ENCODE measurements around the gene PRR15L. TPM values are rescaled to one million over a fixed set of nuclear protein-coding genes. Genes with fewer than 3 reads are reported as not detected.

PRR15L gene
- total RNA-seq, 2 donors from 2014 or later, result not detected

DNA sequence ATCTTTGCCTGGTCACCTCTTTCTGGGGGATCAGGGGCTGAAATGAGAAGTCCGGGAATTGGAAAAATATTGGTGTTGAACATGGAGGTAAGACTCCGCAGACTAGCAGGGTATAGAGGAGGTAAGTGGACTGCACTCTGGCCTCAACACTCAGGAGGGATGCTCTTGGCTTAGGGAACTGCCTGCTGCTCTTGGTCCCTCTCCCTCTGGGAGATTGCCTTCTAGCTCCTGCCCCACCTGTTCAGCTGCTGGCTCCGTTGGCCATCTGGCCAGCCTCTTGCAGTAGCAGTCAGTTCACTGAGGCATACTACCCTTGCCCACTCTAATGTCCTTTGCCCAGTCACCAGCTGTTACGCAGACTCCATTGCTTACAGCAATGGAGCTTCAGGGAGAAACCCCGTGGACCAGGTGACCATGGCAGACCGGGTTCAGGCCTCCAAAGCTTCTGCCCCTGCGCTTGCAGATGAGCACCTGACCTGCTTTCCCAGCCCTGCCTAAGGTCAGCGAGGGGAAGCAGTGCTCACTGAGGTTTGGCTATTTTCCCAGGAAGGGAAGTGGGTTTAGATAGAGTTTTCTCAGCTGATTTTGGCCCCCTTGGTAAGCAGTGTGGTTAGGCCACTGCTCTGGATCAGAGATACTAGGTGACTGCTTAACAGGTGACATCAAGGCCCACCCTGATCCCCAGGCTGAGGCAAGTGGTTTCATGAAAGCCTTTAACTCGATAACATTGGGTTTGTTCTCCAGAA is 25.1 kb upstream of the PRR15L start:
- ATAC-seq (no peak), DNase-seq (no peak)
- Mint-ChIP-seq H3K27ac (no peak overlapping the region), H3K27me3 (no peaks in the 10 kb centered on the region), H3K36me3 (ENCODE audit: low read depth) (peaks cover 7% of the 10 kb centered on the region), H3K4me3 (no peak overlapping the region), H3K4me1 (peaks cover 10% of the 10 kb centered on the region)
- H3K9me3 ChIP-seq (ENCODE audit: control insufficient read depth, low read length, poor library complexity, severe bottlenecking), result no peaks in the 10 kb centered on the region

DNA sequence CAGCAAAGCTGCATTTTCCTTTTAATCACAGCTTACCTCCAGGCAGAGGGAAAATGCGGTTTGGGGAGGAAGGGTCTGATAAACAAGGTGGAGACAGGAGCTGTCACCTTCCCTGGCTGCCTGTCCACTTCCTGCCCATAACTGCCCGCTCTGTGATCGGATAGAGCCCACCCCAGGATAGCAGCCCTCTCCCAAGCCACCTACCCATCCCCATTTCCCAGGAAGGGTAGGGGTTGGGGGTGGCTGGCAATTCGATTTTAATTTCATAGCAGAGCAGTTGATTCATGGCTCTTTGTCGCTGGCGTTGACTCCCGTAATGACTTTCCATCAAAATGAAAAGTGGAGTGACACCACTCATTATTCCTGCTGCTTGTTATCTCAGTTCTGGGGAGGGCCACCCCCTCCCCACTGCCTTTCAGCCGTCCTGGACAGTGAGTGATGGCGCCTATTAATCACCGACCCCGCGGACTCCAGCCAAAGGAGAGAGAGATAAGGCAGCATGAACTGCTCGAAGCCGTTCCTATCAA is 24.5 kb upstream of the PRR15L start:
- no peak for ATAC-seq
- no peak overlapping the region for H3K4me3 Mint-ChIP-seq
- peak overlapping the region; percentile 14 for H3K27ac Mint-ChIP-seq
- H3K27me3 Mint-ChIP-seq, result no peaks in the 10 kb centered on the region
- no peak for DNase-seq
- no peaks in the 10 kb centered on the region for H3K9me3 ChIP-seq (ENCODE audit: control insufficient read depth, low read length, poor library complexity, severe bottlenecking)
- peaks cover 9% of the 10 kb centered on the region for H3K4me1 Mint-ChIP-seq
- peaks cover 7% of the 10 kb centered on the region for H3K36me3 Mint-ChIP-seq (ENCODE audit: low read depth)

DNA sequence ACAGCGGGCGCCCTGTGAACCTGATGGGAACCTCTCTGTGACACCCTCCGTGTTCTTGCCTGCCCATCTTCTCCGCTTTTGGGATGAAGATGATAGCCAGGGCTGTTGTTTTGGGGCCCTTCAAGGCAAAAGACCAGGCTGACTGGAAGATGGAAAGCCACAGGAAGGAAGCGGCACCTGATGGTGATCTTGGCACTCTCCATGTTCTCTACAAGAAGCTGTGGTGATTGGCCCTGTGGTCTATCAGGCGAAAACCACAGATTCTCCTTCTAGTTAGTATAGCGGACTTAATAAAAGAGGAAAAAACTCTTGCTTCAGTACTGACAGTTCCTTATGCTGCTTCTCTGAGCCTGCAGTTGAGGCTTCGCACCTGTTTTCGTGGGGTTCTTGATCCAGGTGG is 23.8 kb upstream of the PRR15L start:
- DNase-seq (no peak), ATAC-seq (no peak)
- Mint-ChIP-seq H3K36me3 (ENCODE audit: low read depth) (peaks cover 9% of the 10 kb centered on the region), H3K4me1 (peaks cover 9% of the 10 kb centered on the region), H3K27ac (peak overlapping the region; percentile 14), H3K27me3 (no peaks in the 10 kb centered on the region), H3K4me3 (no peak overlapping the region)
- H3K9me3 ChIP-seq (ENCODE audit: control insufficient read depth, low read length, poor library complexity, severe bottlenecking), result no peaks in the 10 kb centered on the region

DNA sequence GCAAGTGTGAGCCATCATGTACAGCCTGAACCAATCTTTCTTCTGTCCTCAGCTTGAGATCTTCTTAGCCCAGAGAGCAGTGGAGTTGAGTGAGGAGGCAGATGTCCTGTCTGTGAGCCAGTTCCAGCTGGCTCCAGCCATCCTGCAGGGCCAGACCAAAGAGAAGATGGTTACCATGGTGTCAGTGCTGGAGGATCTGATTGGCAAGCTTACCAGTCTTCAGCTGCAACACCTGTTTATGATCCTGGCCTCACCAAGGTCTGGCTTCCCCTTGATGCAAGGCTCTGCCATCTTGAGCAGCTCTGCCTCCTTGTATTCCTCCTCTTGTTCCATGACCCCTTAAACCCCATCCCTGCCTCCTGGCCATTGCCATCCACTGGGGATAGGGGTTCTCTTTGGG is 22.9 kb upstream of the PRR15L start:
- H3K27ac Mint-ChIP-seq, result peak overlapping the region; percentile 14

DNA sequence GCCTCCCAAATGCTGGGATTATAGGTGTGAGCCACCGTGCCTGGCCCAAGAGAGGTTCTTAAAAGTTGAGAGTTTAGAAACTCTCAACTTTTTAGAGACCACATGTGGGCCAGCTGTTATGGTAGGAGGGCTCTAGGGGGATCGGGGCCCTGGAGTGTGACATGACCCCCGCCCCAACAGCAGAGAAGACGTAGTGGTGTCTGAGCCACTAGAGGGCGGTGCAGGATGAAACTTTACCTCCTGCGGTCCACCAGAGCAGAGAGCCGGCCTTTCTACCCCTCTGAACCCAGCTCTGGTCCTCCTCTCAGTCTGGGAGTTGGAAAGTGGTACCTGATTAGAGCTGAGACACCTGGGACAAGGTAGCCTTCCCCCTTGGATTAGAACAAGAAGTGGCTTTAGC is 20.6 kb upstream of the PRR15L start:
- no peaks in the 10 kb centered on the region for H3K27me3 Mint-ChIP-seq
- H3K4me1 Mint-ChIP-seq, result peaks cover 4% of the 10 kb centered on the region
- DNase-seq, result peak; percentile 11 to 29 (median 15)
- peaks cover 12% of the 10 kb centered on the region for H3K36me3 Mint-ChIP-seq (ENCODE audit: low read depth)
- H3K4me3 Mint-ChIP-seq, result no peak overlapping the region
- peak; percentile 67 for ATAC-seq
- H3K9me3 ChIP-seq (ENCODE audit: control insufficient read depth, low read length, poor library complexity, severe bottlenecking), result no peaks in the 10 kb centered on the region
- no peak overlapping the region for H3K27ac Mint-ChIP-seq

More for the DNA sequence above, 22.9 kb upstream of the PRR15L start:
- Mint-ChIP-seq H3K27me3 (no peaks in the 10 kb centered on the region), H3K4me1 (peaks cover 9% of the 10 kb centered on the region), H3K4me3 (no peak overlapping the region), H3K36me3 (ENCODE audit: low read depth) (peaks cover 12% of the 10 kb centered on the region)
- no peaks in the 10 kb centered on the region for H3K9me3 ChIP-seq (ENCODE audit: control insufficient read depth, low read length, poor library complexity, severe bottlenecking)
- ATAC-seq, result no peak
- DNase-seq, result no peak

DNA sequence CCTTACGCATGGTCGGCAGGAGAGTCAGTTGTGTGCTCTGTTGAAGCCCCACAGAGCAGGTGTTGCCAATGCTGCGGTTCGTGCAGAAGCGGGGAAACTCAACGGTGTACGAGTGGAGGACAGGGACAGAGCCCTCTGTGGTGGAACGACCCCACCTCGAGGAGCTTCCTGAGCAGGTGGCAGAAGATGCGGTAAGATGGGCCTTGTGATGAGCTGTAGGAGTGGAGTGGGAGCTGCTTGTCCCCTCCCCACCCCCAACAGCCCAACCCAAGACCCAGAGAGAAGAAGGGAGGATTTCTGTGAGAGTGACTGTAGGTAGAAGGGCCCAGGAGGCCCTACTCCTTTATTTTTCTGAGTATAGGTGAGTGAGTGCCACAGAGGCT is 18.1 kb upstream of the PRR15L start:
- Mint-ChIP-seq H3K4me1 (peaks cover 6% of the 10 kb centered on the region), H3K27ac (no peak overlapping the region), H3K27me3 (no peaks in the 10 kb centered on the region), H3K4me3 (no peak overlapping the region), H3K36me3 (ENCODE audit: low read depth) (peaks cover 12% of the 10 kb centered on the region)
- DNase-seq (no peak), ATAC-seq (no peak)
- H3K9me3 ChIP-seq (ENCODE audit: control insufficient read depth, low read length, poor library complexity, severe bottlenecking), result no peaks in the 10 kb centered on the region

DNA sequence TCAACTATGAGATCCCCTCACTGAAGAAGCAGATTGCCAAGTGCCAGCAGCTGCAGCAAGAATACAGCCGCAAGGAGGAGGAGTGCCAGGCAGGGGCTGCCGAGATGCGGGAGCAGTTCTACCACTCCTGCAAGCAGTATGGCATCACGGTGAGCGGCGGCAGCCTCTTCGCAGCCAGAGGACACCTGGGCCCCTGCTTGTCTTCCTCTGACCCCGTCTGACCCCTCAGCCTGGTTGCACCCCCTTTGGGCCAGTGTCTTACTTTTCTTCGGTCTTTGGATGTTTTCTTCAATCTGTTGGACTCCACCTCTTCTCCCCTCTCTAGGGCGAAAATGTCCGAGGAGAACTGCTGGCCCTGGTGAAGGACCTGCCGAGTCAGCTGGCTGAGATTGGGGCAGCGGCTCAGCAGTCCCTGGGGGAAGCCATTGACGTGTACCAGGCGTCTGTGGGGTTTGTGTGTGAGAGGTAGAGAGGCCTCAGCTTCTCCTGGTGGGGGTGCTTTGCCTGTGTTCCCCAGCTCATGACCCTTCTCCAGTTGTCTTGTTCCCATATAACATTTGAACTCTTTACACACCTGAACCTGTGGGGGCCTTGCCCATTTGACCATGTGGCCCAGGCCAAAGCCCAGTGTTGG is 17.6 kb upstream of the PRR15L start:
- peaks cover 12% of the 10 kb centered on the region for H3K36me3 Mint-ChIP-seq (ENCODE audit: low read depth)
- ATAC-seq (no peak), DNase-seq (no peak)
- H3K4me3 Mint-ChIP-seq, result no peak overlapping the region
- H3K27me3 Mint-ChIP-seq, result no peaks in the 10 kb centered on the region
- H3K9me3 ChIP-seq (ENCODE audit: control insufficient read depth, low read length, poor library complexity, severe bottlenecking), result no peaks in the 10 kb centered on the region
- peaks cover 11% of the 10 kb centered on the region for H3K4me1 Mint-ChIP-seq
- no peak overlapping the region for H3K27ac Mint-ChIP-seq

DNA sequence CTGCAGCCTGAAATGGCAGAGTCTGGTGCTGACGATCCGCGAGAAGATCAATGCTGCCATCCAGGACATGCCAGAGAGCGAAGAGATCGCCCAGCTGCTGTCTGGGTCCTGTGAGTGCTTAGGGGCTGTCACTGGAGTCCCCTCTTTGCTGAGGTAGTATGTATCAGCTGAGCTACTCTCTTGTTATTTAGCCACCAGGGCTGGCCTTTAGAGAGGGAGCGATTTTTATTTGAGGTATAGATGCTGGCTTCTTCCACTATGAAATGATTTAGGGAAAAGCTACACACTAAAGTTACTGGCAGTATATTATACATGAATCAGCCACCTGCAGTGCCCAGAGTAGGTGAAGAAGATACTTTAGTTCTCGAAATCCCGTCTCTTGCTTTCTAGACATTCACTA is 15.9 kb upstream of the PRR15L start:
- peaks cover 7% of the 10 kb centered on the region for H3K36me3 Mint-ChIP-seq (ENCODE audit: low read depth)
- ATAC-seq (no peak), DNase-seq (no peak)
- H3K4me3 Mint-ChIP-seq, result no peak overlapping the region
- H3K4me1 Mint-ChIP-seq, result peaks cover 14% of the 10 kb centered on the region
- H3K27me3 Mint-ChIP-seq, result no peaks in the 10 kb centered on the region
- H3K9me3 ChIP-seq (ENCODE audit: control insufficient read depth, low read length, poor library complexity, severe bottlenecking), result no peaks in the 10 kb centered on the region
- no peak overlapping the region for H3K27ac Mint-ChIP-seq

DNA sequence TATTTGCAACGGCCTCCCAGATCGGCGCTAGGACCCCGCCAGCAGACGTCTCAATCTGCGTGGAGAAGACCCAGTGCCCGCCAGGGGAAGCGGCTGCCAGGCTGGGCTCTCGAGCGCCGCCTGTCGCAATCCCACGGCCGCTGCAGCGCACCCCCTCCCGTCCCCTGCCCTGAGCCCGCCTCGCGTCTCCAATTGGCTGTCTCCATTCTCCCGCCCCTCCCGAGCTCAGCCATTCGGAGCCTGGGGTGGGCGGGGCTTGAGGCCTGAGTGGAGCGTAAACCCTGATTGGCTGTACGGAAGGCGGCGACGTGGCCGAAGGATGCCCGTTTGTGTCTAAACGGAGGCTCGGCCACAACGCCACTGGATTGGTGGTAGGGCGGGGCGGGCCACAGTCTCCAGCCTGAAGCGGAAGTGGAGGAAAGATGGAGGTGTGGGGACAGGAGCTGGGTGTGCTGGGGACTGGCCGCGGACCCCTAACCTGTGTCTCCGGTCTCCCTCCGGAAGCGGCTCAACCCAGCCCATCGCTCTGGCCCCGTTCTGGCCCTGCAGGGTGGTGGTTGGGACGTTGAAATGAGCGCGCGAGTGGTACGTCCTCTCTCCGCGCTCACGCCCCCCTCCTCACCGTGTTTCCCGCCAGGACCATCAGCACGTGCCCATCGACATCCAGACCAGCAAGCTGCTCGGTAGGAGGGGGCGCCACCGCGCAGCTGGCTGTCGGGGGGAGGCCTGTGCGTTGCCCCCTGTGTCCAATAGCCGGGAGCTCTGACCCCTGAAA is 13.2 kb upstream of the PRR15L start, which contains the start of gene CDK5RAP3:
TSS of gene CDK5RAP3 (plus strand) at position 389 of the 775 bp plus-strand sequence. CDS start at position 423, 34 bp downstream.
- Mint-ChIP-seq H3K4me1 (peaks cover 14% of the 10 kb centered on the region), H3K36me3 (ENCODE audit: low read depth) (peaks cover 6% of the 10 kb centered on the region), H3K4me3 (peak within 1 kb of the TSS; percentile 98), H3K27me3 (no peaks in the 10 kb centered on the region), H3K27ac (peak within 1 kb of the TSS; percentile 96)
- DNase-seq, result peak; percentile 97 to 98 (median 98)
- peak; percentile 99 for ATAC-seq
- no peaks in the 10 kb centered on the region for H3K9me3 ChIP-seq (ENCODE audit: control insufficient read depth, low read length, poor library complexity, severe bottlenecking)

DNA sequence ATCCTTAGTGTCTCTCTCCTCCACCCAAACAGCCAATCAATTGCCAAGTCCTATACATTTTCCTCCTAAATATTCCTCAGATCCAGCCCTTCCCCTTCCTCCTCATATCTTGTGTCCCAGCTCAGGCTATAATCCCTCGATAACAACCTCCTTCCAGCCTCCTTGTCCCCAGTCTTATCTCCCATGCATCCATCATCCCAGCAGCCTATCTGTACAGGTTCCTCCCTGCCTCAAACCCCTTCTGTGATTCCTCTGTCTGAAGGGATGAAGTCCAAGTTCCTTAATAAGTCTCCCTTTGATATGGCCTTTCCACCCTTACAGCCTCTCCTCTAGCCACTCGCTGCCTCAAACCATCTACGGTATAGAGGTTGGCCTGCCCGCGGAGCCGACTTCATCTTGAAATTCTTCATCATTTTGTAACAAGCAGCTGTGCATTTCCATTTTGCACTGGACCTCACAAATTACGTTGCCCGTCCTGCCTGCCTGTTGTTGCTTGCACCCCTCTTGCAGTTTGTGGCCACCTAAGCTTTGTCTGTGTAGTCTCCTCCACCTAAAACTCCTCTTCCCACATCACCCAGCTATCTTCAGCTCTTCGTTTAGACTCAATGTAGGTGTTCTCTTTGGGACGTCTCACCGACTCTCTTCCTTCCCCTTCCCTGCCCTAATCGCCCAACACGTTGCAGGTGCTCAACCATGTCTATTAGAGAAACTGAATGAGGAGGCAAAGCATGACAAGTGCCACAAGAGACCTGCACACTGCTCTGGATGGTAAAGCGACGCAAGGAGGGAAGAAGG is 12.4 kb upstream of the PRR15L start:
- ATAC-seq, result no peak

DNA sequence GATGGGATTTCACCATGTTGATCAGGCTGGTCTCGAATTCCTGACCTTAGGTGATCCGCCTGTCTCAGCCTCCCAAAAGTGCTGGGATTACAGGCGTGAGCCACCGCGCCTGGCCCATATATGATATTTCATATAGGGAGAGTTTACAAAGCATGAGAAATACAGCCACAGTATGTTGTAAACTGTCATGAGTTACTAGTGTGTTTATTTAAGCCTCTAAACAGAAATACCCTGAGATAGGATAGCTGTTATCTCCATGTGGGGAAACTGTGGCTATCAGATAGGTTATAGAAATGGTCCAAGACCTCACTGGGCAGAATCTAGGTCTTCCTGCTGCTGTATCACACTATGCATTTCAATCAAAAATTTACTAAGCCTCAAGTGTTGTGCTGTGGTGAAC is 11.2 kb upstream of the PRR15L start:
- Mint-ChIP-seq H3K27me3 (no peaks in the 10 kb centered on the region), H3K27ac (no peak overlapping the region), H3K36me3 (ENCODE audit: low read depth) (peaks cover 4% of the 10 kb centered on the region), H3K4me3 (no peak overlapping the region), H3K4me1 (peaks cover 18% of the 10 kb centered on the region)
- ATAC-seq (no peak), DNase-seq (no peak)
- no peaks in the 10 kb centered on the region for H3K9me3 ChIP-seq (ENCODE audit: control insufficient read depth, low read length, poor library complexity, severe bottlenecking)

More for the DNA sequence above, 12.4 kb upstream of the PRR15L start:
- Mint-ChIP-seq H3K27me3 (no peaks in the 10 kb centered on the region), H3K4me3 (peak overlapping the region; percentile 98), H3K36me3 (ENCODE audit: low read depth) (peaks cover 3% of the 10 kb centered on the region), H3K27ac (peak overlapping the region; percentile 96), H3K4me1 (peaks cover 14% of the 10 kb centered on the region)
- no peak for DNase-seq
- no peaks in the 10 kb centered on the region for H3K9me3 ChIP-seq (ENCODE audit: control insufficient read depth, low read length, poor library complexity, severe bottlenecking)

DNA sequence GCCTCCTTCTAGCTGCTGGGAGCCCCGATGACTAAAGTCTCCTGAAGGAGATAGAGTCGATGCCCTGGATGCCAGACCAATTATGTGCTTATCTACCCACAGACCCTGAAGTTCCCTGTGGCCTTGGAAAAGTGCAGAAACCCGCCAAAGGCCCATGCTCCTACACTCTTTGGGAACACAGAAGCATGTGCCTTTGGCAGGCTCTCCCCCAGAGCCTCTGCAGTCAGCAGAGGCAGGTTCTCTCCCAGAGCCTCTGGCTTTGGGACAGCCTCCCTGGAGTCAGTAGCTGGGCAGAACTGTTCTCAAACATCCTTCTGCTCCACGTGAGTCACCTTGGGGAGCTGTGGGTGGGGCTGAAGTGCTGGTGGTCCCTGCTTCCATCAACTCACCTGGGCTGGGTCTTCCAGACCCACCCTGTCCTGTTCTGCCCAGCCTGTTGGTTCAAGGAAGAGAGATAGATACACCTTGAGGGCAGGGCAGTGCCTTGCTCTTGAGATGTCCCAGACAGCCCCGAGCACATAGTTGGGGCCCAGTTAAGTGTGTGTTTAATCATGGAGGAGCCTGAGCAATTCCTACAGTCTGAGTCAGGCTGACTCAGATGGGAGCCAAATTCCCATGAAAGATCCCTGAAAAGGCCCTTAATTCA is 10.0 kb upstream of the PRR15L start:
- peak overlapping the region; percentile 47 for H3K27ac Mint-ChIP-seq
- no peak for ATAC-seq

More for the DNA sequence above, 10.0 kb upstream of the PRR15L start:
- Mint-ChIP-seq H3K4me3 (no peak overlapping the region), H3K4me1 (peaks cover 18% of the 10 kb centered on the region), H3K36me3 (ENCODE audit: low read depth) (peaks cover 4% of the 10 kb centered on the region), H3K27me3 (no peaks in the 10 kb centered on the region)
- no peak for DNase-seq
- H3K9me3 ChIP-seq (ENCODE audit: control insufficient read depth, low read length, poor library complexity, severe bottlenecking), result no peaks in the 10 kb centered on the region

Measured in T-helper 17 cell (primary cell).